Neural progenitor cell (in vitro differentiated cells): ENCODE data around the gene CRELD2. TPM values are rescaled to one million over a fixed set of nuclear protein-coding genes. Genes with fewer than 3 reads are reported as not detected.

Experiments used
- DNase-seq: peaks from one replicate; pipeline ENCODE4 v3.0.0-alpha.2; 2016; ENCODE audit warnings: low spot score
- H2AFZ ChIP-seq: fragments of 200-600 bp; sonication (generic); replicated peaks from 2 replicates; pipeline ENCODE4 v1.6.1; 2016; ENCODE audit warnings: antibody characterized with exemption
- H3F3A ChIP-seq: fragments of 200-600 bp; sonication (generic); 2 replicates; pipeline ENCODE4 v1.6.1; 2016; ENCODE audit warnings: antibody characterized with exemption, low read depth
- H3K27ac ChIP-seq: fragments of 200-600 bp; sonication (generic); 2 replicates; pipeline ENCODE4 v1.5.1; 2016; ENCODE audit warnings: mild to moderate bottlenecking
- H3K27me3 ChIP-seq: fragments of 200-600 bp; sonication (generic); 2 replicates; pipeline ENCODE4 v1.6.1; 2016; ENCODE audit warnings: mild to moderate bottlenecking, moderate library complexity
- H3K36me3 ChIP-seq: fragments of 200-600 bp; sonication (generic); 2 replicates; pipeline ENCODE4 v1.5.1; 2016
- H3K4me1 ChIP-seq: fragments of 200-600 bp; sonication (generic); 2 replicates; pipeline ENCODE4 v1.6.1; 2016; ENCODE audit warnings: mixed run types
- H3K4me2 ChIP-seq: fragments of 200-600 bp; sonication (generic); 2 replicates; pipeline ENCODE4 v1.6.1; 2016
- H3K4me3 ChIP-seq: fragments of 200-600 bp; sonication (generic); 2 replicates; pipeline ENCODE4 v1.5.1; 2016
- H3K79me2 ChIP-seq: fragments of 200-600 bp; sonication (generic); 2 replicates; pipeline ENCODE4 v1.6.1; 2016; ENCODE audit warnings: low read depth
- H3K9ac ChIP-seq: fragments of 200-600 bp; sonication (generic); 2 replicates; pipeline ENCODE4 v1.6.1; 2016
- H3K9me3 ChIP-seq: fragments of 200-600 bp; sonication (generic); 2 replicates; pipeline ENCODE4 v1.5.1; 2016; ENCODE audit warnings: low read depth
- H4K20me1 ChIP-seq: fragments of 200-600 bp; sonication (generic); 2 replicates; pipeline ENCODE4 v1.6.1; 2016; ENCODE audit warnings: low read depth
- H3K27ac Mint-ChIP-seq: 3 replicates; pipeline ENCODE4 v1.8.0; 2021; ENCODE audit warnings: mixed read lengths
- H3K27me3 Mint-ChIP-seq: 2 replicates; pipeline ENCODE4 v1.8.0; 2022; ENCODE audit warnings: low read depth, mild to moderate bottlenecking, inconsistent platforms, moderate library complexity, mixed read lengths; ENCODE audit not compliant: insufficient read depth
- H3K36me3 Mint-ChIP-seq: 3 replicates; pipeline ENCODE4 v1.8.0; 2021; ENCODE audit warnings: mixed read lengths
- H3K4me1 Mint-ChIP-seq: 3 replicates; pipeline ENCODE4 v1.8.0; 2021; ENCODE audit warnings: mixed read lengths
- H3K4me3 Mint-ChIP-seq: 3 replicates; pipeline ENCODE4 v1.8.0; 2021; ENCODE audit warnings: mild to moderate bottlenecking, moderate library complexity, mixed read lengths
- H3K9me3 Mint-ChIP-seq: 3 replicates; pipeline ENCODE4 v1.8.0; 2020; ENCODE audit warnings: mixed read lengths
- CTCF ChIP-seq: fragments of 200-600 bp; sonication (generic); IDR thresholded peaks from 2 replicates; pipeline ENCODE4 v1.5.1; 2017; ENCODE audit warnings: antibody characterized with exemption, mild to moderate bottlenecking
- EZH2 ChIP-seq: fragments of 200-600 bp; sonication (generic); IDR thresholded peaks from 2 replicates; pipeline ENCODE4 v1.6.1; 2017; ENCODE audit warnings: antibody characterized with exemption, mild to moderate bottlenecking, moderate library complexity
- EZH2phosphoT487 ChIP-seq: fragments of 200-600 bp; sonication (generic); IDR thresholded peaks from 2 replicates; pipeline ENCODE4 v1.6.1; 2017; ENCODE audit warnings: antibody characterized with exemption
- total RNA-seq: library from RNA; depleted of rRNA; stranded (reverse); fragments of >200 nt; gene quantifications from 2 replicates; pipeline ENCODE4 v1.2.3, GENCODE V29; 2015; ENCODE audit warnings: low replicate concordance

CRELD2 gene
- total RNA-seq, 1 donor from 2014 or later: 12.2 TPM

- Mint-ChIP-seq H3K36me3 (no peaks in the 10 kb centered on the region), H3K27ac (peak overlapping the region; percentile 50), H3K9me3 (no peaks in the 10 kb centered on the region), H3K27me3 (no peaks in the 10 kb centered on the region), H3K4me1 (peaks cover 7% of the 10 kb centered on the region), H3K4me3 (no peak overlapping the region)
- H3K79me2 ChIP-seq: no peaks in the 10 kb centered on the region
- peaks cover 3% of the 10 kb centered on the region for H3K4me1 ChIP-seq
- H3K9me3 ChIP-seq: no peaks in the 10 kb centered on the region
- no peak overlapping the region for H3K27ac ChIP-seq
- no peaks in the 10 kb centered on the region for H3K36me3 ChIP-seq
- DNase-seq: no peak
- no peak overlapping the region for H3K4me2 ChIP-seq
- no peak overlapping the region for H3K9ac ChIP-seq
- no peak overlapping the region for H2AFZ ChIP-seq
- H3F3A ChIP-seq: no peaks in the 10 kb centered on the region
- H3K4me3 ChIP-seq: no peak overlapping the region
- H3K27me3 ChIP-seq: no peaks in the 10 kb centered on the region
- TF ChIP-seq CTCF: no peak
- TF ChIP-seq EZH2: no peak
- TF ChIP-seq EZH2phosphoT487: no peak
- no peaks in the 10 kb centered on the region for H4K20me1 ChIP-seq
Observed at GRCh38 chr22:49954991-49955580, 36.7 kb downstream of the CRELD2 start.

- Mint-ChIP-seq H3K9me3 (no peaks in the 10 kb centered on the region), H3K27me3 (no peaks in the 10 kb centered on the region), H3K4me3 (no peak overlapping the region), H3K36me3 (no peaks in the 10 kb centered on the region), H3K4me1 (peaks cover 7% of the 10 kb centered on the region), H3K27ac (no peak overlapping the region)
- no peaks in the 10 kb centered on the region for H3F3A ChIP-seq
- no peak overlapping the region for H2AFZ ChIP-seq
- H3K4me3 ChIP-seq: no peak overlapping the region
- no peak for TF ChIP-seq EZH2phosphoT487
- no peak for TF ChIP-seq CTCF
- no peak for TF ChIP-seq EZH2
- peaks cover 3% of the 10 kb centered on the region for H3K4me1 ChIP-seq
- H3K36me3 ChIP-seq: no peaks in the 10 kb centered on the region
- no peak overlapping the region for H3K9ac ChIP-seq
- no peak for DNase-seq
- H3K27ac ChIP-seq: no peak overlapping the region
- H4K20me1 ChIP-seq: no peaks in the 10 kb centered on the region
- H3K9me3 ChIP-seq: no peaks in the 10 kb centered on the region
- H3K27me3 ChIP-seq: no peaks in the 10 kb centered on the region
- no peak overlapping the region for H3K4me2 ChIP-seq
- H3K79me2 ChIP-seq: peaks cover under 1% of the 10 kb centered on the region
Observed at GRCh38 chr22:49955581-49956417, 37.4 kb downstream of the CRELD2 start.

- Histone ChIP-seq H4K20me1 (peaks cover 4% of the 10 kb centered on the region), H3F3A (no peaks in the 10 kb centered on the region), H3K79me2 (peaks cover 6% of the 10 kb centered on the region), H3K4me3 (no peak overlapping the region), H3K4me1 (no peaks in the 10 kb centered on the region), H3K9me3 (no peaks in the 10 kb centered on the region), H2AFZ (no peak overlapping the region), H3K36me3 (no peaks in the 10 kb centered on the region), H3K4me2 (no peak overlapping the region), H3K27me3 (peaks cover 4% of the 10 kb centered on the region), H3K9ac (no peak overlapping the region), H3K27ac (no peak overlapping the region)
- peaks cover 7% of the 10 kb centered on the region for H3K4me1 Mint-ChIP-seq
- H3K27ac Mint-ChIP-seq: no peak overlapping the region
- TF ChIP-seq CTCF (no peak), EZH2 (no peak), EZH2phosphoT487 (no peak)
- no peak for DNase-seq
- no peaks in the 10 kb centered on the region for H3K9me3 Mint-ChIP-seq
- H3K27me3 Mint-ChIP-seq: no peaks in the 10 kb centered on the region
- no peak overlapping the region for H3K4me3 Mint-ChIP-seq
- no peaks in the 10 kb centered on the region for H3K36me3 Mint-ChIP-seq
Observed at GRCh38 chr22:49956418-49956770, 38.0 kb downstream of the CRELD2 start.
